NCI-H2196 (cell line): ENCODE data around the gene MCU.

Experiments
- DNase-seq: peaks from one replicate; lab custom pipeline; 2025; ENCODE audit not compliant: unreplicated experiment; lab: John Stamatoyannopoulos, UW

The MCU gene

DNA sequence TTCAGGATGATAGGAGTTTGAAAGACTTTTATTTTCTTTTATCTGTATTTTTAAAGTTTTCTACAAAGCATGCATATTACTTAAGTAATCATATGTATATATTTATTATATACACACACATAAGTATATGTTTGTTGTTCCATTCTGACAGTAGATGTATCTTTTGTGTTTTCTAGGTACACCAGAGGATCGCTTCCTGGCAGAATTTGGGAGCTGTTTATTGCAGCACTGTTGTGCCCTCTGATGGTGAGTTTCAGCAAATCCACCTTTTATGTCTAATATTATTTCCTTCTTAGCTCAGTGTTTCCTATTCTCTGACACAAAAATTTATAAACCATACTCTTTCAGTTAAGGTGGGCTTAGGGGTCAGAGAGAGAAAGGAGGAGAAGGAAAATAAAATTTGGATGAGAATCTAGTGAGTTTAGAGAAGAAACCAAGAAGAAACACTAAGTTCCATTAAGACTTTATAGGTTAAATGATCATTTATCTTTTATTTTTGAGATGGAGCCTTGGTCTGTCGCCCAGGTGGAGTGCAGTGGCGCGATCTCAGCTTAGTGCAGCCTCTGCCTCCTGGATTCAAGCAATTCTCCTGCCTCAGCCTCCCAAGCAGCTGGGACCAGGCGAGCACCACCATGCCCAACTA is 142.4 kb downstream of the MCU start:
- peak; percentile 34 for DNase-seq

DNA sequence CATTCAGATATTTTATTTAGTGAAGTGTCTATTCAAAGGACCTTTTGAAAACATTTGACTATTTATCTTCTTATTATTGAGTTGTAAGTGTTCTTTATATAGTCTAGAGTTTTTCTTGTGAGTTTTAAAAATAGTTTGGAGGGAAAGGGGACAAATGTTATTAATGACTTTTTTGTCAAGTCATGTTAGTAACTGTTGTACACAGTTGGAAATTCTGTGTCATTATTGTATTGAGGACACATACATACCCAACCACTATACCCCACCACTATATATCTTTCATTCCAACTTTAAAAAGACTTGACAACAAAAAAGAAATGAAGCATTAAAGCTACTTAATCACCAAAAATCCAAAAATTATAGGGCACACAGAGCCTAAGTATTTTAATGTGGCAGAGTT is 148.4 kb downstream of the MCU start:
- no peak for DNase-seq

DNA sequence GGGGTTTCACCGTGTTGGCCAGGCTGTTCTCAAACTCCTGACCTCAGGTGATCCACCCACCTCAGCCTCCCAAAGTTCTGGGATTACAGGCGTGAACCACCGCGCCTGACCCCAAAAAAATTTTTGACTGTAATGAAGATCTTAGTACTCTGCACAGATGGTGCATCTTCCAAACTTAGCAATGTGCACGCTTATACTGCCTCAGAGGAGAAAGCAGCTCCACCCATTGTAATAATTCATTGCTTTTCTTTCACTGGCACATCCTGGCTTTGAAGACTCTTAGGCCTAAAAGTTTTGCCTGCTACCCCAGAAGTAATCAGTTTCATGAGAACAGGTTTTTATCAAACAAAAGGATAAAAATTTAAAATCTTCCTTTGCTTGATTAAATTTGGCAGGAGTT is 149.5 kb downstream of the MCU start:
- DNase-seq, result no peak

DNA sequence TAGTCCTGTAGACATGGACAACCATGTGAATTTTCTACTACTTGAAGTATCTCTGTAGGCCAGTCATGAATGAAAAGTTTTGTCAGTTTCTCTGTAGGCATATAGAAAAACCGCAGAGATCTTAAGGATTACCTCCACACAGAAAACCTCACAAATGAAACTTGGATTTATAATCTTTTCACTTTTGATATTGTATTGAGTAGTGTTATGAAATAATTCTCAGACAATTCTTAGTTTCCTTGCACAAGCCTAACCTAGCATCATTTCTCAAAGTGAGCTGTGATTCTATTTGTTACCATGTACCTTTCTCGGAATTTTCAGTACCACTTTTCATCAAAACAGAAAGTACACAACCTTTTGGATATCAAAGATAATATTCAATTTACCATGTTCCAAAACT is 150.2 kb downstream of the MCU start:
- DNase-seq, result no peak

DNA sequence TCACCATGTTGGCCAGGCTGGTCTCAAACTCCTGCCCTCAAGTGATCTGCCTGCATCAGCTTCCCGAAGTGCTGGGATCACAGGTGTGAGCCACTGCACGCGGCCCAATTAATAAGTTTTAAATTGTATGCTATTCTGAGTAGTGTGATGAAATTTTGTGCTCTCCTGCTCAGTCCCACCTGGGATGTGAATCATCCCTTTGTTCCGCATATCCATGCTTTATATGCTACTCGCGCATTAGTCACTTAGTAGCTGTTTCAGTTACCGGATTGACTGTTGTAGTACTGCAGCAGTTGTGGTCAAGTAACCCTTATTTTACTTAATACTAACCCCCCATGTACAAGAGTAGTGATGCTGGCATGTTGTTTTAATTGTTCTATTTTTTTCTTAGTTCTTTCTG is 154.3 kb downstream of the MCU start:
- DNase-seq, result no peak

DNA sequence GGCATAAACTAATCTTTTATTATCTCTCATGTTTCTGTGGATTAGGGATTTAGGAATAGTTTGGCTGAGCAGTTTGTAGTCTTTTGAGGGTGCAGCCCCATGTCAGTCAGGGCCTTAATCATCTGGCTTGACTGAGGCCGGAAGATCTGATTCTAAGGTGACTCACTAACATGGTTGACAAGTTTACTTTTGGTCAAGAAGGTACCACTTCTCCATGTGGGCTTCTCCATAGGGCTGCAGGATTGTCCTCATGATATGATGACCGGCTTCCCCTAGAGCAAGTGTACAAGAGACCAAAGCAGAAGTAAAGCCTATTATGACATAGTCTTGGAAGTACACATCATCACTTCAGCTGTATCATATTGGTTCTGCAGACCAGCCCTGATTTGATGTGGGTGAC is 155.7 kb downstream of the MCU start:
- DNase-seq, result no peak

DNA sequence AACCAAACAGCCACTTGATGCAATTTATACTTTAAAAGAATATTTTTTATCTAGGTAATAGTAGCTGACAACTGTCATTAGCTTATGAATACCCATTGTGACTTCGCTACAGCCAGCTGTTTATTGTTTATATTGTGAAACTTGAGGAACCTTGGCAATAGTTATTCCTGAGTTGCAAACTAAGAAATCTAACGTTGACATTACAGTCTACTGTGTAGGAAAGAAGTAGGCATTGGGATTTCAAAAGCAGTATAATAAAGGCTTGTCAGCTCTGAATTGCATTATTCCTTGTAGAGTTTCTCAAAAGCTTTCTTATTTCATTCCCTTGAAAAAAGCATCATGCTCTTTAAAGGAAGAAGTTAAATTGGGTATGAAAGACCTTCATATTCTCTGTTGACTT is 158.9 kb downstream of the MCU start:
- no peak for DNase-seq

DNA sequence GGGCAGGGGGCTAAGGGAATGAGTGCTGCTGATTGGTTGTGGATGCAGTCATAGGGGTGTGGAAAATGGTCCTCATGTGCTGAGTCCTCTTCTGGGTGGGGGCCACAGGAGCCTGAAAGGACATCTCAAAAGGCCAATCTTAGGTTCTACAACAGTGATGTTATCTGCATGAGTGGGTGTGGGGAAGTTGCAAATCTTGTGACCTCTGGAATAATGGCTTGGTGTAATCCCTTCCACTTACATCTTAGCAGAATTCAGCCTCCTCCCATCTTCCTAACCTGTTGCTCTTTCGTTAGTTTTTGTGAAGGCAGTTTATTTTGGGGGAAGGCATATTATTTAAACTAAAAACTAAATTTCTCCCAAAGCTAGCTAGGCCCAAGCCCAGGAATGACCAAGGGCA is 159.6 kb downstream of the MCU start:
- no peak for DNase-seq

DNA sequence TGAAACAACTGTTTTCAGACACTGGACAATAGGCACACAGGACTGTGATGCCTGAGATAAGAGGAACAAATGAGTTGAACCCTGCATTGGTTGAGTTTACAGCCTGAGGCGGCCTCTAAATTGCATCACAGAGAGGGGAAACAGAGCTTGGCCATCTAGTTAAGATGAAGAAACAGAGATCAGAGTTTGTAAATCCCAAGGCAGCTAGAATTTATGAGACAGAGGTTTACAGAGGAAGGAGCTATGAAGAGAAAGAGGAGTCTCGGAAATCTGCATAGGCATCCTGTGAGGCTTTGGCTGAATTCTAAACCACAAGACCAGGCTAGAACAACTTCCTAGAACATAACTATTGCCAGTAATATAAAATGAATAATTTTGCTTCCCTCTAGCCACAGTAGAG is 160.6 kb downstream of the MCU start:
- no peak for DNase-seq

DNA sequence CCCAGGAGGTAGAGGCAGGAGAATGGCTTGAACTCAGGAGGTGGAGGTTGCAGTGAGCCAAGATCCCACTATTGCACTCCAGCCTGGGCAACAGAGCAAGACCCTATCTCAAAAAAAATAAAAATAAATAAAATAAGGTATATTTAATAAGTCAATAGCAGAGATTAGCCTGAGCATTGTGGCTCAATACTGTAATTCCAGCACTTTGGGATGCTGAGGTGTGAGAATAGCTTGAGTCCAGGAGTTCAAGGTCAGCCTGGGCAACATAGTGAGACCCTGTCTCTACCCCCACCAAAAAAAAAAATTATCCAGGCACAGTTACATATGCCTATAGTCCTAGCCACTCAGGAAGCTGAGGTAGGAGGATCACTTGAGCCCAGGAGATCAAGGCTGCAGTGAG is 163.2 kb downstream of the MCU start:
- no peak for DNase-seq

DNA sequence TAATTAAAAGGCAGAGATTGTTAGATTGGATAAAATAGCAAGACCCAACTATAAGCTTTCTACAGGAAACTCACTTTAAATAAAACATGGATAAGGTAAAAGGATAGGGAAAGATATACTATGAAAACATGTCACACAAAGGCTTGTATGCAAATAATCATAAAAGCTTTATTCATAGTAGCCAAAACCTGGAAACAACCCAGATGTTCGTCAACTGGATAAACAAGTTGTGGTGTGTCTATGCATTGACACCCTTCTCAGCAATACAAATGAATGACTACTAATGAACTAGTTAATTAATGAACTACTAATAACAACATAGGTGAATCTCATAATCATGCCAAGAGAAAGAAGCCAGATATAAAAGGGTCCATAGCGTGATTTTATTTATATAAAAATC is 163.8 kb downstream of the MCU start:
- DNase-seq, result no peak

DNA sequence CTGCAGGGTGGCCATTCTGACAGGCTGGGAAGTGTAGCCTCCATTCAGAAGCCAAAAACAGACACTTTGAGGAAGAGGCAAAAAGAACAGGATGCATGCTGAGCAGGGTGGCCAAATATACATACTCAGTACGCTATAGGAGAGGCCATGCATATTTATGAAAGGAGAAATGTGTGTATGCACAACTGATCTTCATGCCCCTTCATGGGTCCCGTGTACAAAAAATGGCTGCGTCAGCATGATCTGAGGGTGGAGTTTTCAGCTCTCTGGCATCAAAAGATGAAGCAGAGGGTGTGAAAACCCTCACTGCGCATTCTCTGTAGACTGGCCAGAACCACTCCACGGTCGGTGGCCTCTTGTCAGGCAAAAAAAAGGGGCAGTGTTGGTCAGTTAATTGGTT is 166.1 kb downstream of the MCU start:
- no peak for DNase-seq

DNA sequence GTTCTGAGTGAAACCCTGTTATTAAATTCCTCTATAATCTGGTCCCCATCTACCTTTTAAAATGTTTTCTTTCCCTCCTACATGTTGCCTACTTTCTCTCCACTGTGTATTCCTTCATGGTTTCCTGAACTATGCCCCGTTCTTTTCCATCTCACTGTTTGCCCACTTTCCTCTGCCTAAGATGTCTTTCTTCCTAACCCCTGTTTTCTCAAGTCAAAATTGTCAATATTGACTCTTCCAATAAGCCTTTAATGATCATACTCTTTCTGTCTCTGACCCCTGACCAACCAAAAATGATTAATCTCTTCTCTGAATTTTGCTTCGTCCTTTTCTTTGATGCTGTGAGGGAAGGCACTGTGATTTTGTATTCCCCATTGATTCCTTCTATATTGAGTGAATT is 171.0 kb downstream of the MCU start:
- no peak for DNase-seq

DNA sequence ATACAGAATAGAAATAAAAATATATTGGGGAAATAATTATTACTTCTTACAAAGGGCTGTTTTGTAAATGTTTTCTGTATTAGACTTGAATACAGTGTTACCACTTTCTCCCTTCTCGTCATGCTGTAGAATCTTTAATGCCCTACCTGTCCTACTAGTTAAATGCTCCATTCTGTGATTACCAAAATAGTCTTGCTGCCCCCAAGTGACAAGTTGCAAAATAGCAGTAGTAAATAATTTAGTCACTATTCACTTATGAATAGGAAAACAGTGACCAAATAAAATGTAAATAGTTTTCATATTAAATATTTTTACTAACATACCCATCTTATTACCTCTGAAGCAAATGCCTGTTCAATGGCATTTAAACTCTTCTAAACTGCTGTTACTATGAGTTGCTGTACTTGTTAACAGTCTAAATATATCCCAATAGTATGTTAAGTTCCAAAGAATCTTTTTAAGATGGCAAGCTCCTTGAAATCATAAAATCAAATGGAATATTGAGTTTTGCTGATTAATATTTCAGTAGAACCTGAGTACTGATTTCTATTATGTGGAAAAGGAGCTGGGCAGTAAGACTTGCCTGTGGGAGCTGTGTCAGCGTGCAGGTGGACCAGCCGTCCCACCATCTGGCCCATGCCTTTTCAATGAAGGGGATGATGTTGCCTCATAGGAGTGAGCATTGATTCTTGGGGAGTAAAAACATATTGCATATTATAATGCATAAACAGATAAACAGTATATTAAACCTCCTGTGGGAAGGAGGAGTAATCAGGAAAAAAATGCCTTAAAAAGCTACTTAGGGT is 183.5 kb downstream of the MCU start:
- no peak for DNase-seq

DNA sequence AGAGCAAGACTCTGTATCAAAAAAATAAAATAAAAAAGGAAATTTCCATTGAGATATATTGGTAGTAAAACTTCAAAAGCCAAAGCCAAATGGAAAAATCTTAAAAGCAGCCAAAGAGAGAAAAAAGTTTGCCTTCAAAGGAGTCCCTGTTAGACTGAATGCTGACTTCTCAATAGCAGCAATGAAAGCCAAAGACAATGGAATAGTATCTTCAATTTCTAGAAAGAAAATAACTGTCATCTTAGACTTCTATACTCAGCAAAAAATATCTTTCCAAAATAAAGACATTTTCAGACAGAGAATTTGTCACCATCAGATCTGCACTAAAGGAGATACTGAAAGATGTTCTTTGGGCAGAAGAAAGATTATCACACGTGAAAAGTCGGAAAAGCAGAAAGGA is 187.3 kb downstream of the MCU start:
- no peak for DNase-seq

DNA sequence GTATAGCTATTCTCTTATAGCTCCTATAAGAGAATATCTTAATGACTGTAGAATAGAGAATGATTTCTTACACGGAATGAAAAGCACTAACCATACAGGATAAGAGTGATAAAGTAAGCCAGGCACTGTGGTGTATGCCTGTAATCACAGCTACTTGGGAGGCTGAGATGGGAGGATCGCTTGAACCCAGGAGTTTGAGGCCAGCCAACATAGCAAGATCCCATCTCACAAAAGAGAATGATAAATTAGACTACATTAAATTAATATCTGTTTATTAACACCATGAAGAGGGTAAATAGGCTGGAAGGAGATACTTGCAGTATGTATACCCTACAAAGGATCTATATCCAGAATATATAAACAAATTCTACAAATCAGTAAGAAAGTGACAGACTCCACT is 189.3 kb downstream of the MCU start:
- DNase-seq, result no peak

DNA sequence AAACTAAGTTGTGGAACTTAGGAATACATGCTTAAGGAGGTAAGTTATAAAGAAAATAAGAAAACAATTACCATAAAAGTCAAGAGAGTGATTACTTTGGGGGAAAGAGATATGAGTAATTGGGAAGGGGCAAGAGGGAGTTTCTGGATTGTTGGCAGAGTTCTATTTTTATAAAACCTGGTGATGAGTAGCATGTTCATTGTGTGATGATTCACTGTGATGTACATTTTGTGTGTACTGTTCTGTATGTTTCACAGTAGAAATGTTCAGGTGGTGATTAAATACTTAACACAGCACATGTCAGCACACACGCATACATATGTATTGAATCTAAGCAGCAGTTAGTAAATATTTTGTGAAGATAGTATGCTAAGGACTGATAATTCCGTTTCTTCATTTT is 191.9 kb downstream of the MCU start:
- DNase-seq, result no peak

DNA sequence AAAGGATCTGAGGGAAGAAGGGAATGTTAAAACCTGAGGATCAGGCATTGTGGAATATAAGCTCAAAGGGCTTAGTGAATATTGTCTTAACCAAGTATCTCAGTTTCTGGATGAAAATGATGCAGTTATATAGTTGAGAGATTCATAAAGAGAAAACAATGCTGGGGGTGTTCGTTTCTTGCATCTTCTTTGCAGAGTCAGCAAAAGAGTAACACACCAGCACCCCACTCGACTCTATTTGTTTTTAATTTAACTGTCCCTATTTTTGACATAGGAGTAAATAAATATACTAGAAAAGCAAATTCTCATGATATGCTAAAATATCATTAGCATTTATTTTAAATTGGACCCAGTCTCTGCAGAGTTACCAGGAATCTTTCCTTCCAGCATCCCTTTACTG is 194.0 kb downstream of the MCU start:
- no peak for DNase-seq

DNA sequence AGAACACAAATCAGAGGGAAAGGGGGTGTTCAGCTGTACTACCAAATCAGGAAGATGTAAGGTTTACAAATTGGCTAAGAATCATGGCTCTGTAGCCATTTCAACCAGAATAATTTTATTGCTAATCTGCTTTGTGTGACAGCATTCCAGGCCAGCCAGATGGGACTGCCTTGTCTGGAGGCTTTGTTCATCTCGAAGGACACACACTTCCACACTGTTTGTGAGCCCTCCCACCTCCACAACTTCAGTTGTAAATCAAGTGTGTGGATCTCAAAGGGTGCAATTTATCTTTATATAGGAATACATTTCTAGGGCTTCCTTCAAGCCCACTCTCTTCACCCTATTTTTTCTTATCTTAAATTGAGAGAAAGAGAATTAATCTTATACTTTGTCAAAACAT is 194.7 kb downstream of the MCU start:
- DNase-seq, result no peak

DNA sequence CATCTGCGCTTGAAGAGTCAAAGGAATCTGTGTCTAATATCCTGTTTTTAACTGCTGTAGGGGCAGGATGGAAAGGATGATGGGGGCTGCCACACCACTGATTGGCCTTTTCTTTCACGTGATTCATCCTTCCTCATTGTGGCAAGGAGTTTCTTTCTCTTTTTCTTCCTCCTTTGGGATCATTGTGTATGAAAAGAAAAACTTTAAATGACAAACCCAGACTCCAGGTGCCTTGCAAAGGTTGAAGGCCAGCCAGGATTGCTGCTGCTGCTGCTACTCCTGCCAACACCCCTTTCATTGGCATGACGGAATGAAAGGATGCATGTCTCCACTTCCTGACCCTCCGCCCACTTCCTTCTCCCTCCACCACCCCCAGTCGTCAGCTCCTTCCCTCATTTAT is 195.1 kb downstream of the MCU start:
- DNase-seq, result no peak

DNA sequence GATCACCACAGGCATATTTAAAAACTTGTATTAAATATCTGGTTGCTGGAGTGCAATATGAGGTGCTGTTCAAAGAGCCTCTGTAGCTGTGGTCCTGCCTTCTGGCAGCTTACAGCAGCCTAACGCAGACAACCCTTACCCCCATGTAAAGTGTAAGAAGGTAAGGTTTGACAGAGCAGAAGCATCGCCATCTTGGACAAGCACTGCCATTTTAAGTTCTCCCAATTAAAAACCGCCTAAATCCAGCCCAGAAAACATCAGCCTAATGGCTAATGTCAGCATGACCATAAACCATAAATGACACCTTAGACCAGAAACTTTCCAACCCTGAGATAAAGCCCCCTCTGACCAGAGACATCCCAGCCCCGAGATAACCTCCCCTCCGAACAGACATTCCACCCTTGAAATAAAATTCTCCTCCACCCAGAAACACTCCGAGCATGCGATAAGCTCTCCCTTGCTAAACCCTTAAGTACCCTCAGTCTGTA is 196.3 kb downstream of the MCU start:
- DNase-seq, result no peak

DNA sequence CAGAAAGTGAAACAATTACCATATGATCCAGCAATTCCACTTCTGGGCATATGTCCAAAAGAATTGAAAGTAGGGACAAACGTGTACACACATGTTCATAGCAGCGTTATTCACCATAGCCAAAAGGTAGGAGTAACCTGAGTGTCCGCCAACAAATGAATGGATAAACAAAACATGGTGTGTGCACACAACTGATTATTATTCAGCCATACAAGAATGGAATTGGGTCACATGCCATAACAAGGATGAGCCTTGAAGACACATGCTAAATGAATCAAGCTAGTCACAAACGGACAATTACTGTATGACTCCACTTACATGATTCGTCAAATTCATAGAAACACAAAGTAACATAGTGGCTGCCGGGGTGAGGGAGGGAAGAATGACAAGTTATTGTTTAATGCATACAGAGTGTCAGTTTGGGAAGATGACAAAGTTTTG is 197.5 kb downstream of the MCU start:
- peak; percentile 56 for DNase-seq

DNA sequence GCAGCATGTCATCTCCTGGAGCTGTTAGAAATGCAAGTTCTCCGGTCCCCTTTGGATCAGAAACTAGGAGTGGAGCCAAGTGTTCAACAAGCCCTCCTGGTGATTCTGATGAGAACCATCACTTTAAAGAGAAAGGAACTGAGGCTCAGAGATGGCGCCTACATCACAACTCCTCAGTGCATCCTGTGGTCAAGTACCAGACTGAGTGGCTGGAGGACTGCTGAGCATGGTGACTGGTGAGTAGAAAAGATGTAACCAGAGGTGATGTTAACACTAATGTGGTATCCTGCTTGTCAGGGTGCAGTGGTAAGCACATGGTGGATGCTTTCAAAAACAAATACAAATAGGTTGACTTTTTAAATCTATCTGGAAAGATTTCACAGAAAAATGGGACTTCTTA is 198.1 kb downstream of the MCU start:
- no peak for DNase-seq
